HCT116 (cell line): Measurements from ENCODE around the gene AMER3. TPM values are rescaled to one million over a fixed set of nuclear protein-coding genes. Genes with fewer than 3 reads are reported as not detected.

Source experiments
- ATAC-seq: fragments of 200-7000 bp; cut with Tn5 transposase; 2 replicates; pipeline ENCODE4 v1.9.1; 2020; ENCODE audit warnings: mild to moderate bottlenecking, moderate library complexity
- BruUV-seq: library from RNA; stranded (reverse); fragments of 400-500 nt; replicated peaks from 2 replicates; lab custom pipeline; 2021; lab: Mats Ljungman, UMichigan
- CTCF ChIA-PET: fragments of 300-600 bp; sonication (Branson Sonifier 250); formaldehyde crosslinking; loops from one replicate; lab custom pipeline; 2021; ENCODE audit warnings: antibody characterized with exemption; lab: Charles Lee
- POLR2A ChIA-PET: fragments of 300-600, 350-600 bp; sonication (Branson Sonifier 250); formaldehyde crosslinking; loops from one replicate; lab custom pipeline; 2021; ENCODE audit warnings: antibody characterized with exemption; lab: Charles Lee
- RAD21 ChIA-PET, 2 experiments: fragments of 300-600 bp; sonication (Branson Sonifier 250); formaldehyde crosslinking; loops; one replicate each; lab custom pipeline; 2023; ENCODE audit warnings: low total read pairs in 2 of 2; ENCODE audit not compliant: uncharacterized antibody in 2 of 2, unreplicated experiment in 2 of 2, low non-redundant PET in 1 of 2; lab: Charles Lee
- DNase-seq: peaks from one replicate; pipeline ENCODE4 v3.0.0-alpha.2; 2010; ENCODE audit warnings: low read depth, low spot score
- H2AFZ ChIP-seq: fragments of 200-600 bp; shearing (Covaris generic), sonication (generic); 2 replicates; pipeline ENCODE4 v1.6.1; 2017; ENCODE audit warnings: low read depth, mixed run types, mixed read lengths, antibody characterized with exemption, low read length; ENCODE audit not compliant: poor library complexity, severe bottlenecking
- H3K27ac ChIP-seq: 2 replicates; pipeline ENCODE4 v1.5.1; 2012; ENCODE audit warnings: low read depth, low read length
- H3K27me3 ChIP-seq: fragments of 200-600 bp; sonication (generic); 2 replicates; pipeline ENCODE4 v1.6.1; 2016; ENCODE audit warnings: mixed run types, low read length, mixed read lengths; ENCODE audit not compliant: insufficient read depth
- H3K36me3 ChIP-seq, 2 experiments: fragments of 200-500 bp in 1 of 2; fragments of 200-600 bp in 1 of 2; sonication (Bioruptor generic) in 1 of 2; sonication (generic) in 1 of 2; 2 replicates each; pipeline versions ENCODE4 v1.5.1 to v1.6.1; 2014 to 2016; ENCODE audit warnings: low read length in 2 of 2, inconsistent platforms in 1 of 2, mixed read lengths in 1 of 2, mixed run types in 1 of 2; ENCODE audit not compliant: insufficient read depth in 2 of 2, control insufficient read depth in 1 of 2
- H3K4me1 ChIP-seq, 2 experiments: fragments of 200-600 bp in 1 of 2; sonication (generic) in 1 of 2; 2 replicates each; pipeline versions ENCODE4 v1.5.1 to v1.6.1; 2012 to 2017; ENCODE audit warnings: low read length in 2 of 2, inconsistent platforms in 1 of 2, mild to moderate bottlenecking in 1 of 2, mixed read lengths in 1 of 2, mixed run types in 1 of 2, moderate library complexity in 1 of 2; ENCODE audit not compliant: insufficient read depth in 2 of 2, control insufficient read depth in 1 of 2
- H3K4me2 ChIP-seq: fragments of 200-600 bp; sonication (generic); 2 replicates; pipeline ENCODE4 v1.6.1; 2017; ENCODE audit warnings: mixed run types, low read length, mixed read lengths
- H3K4me3 ChIP-seq, 2 experiments: fragments of 200-600 bp in 1 of 2; sonication (generic) in 1 of 2; replicated peaks in 1 of 2; 2 replicates each; pipeline ENCODE4 v1.5.1; 2011 to 2016; ENCODE audit warnings: low read length in 2 of 2, control low read depth in 1 of 2, low read depth in 1 of 2, mild to moderate bottlenecking in 1 of 2, mixed read lengths in 1 of 2, mixed run types in 1 of 2
- H3K79me2 ChIP-seq: fragments of 200-600 bp; sonication (generic); 2 replicates; pipeline ENCODE4 v1.6.1; 2017; ENCODE audit warnings: mild to moderate bottlenecking, mixed run types, low read length, moderate library complexity, mixed read lengths; ENCODE audit not compliant: insufficient read depth
- H3K9ac ChIP-seq: fragments of 200-600 bp; sonication (generic); 2 replicates; pipeline ENCODE4 v1.6.1; 2016; ENCODE audit warnings: low read length, mixed read lengths
- H3K9me2 ChIP-seq: fragments of 200-600 bp; sonication (generic), shearing (Covaris generic); 2 replicates; pipeline ENCODE4 v1.6.1; 2017; ENCODE audit warnings: mixed run types, mild to moderate bottlenecking, moderate library complexity; ENCODE audit not compliant: insufficient read depth
- H3K9me3 ChIP-seq, 2 experiments: fragments of 200-500 bp in 1 of 2; fragments of 200-600 bp in 1 of 2; sonication (Bioruptor generic) in 1 of 2; sonication (generic) in 1 of 2; 2 replicates each; pipeline ENCODE4 v1.6.1; 2014 to 2017; ENCODE audit warnings: low read length in 2 of 2, mixed read lengths in 2 of 2, inconsistent platforms in 1 of 2, low read depth in 1 of 2, mild to moderate bottlenecking in 1 of 2, mixed run types in 1 of 2, moderate library complexity in 1 of 2; ENCODE audit not compliant: control insufficient read depth in 1 of 2, insufficient read depth in 1 of 2
- H4K20me1 ChIP-seq: fragments of 200-600 bp; sonication (generic), shearing (Covaris generic); 2 replicates; pipeline ENCODE4 v1.6.1; 2017; ENCODE audit warnings: mixed run types, mild to moderate bottlenecking, moderate library complexity; ENCODE audit not compliant: insufficient read depth
- ATF3 ChIP-seq: IDR thresholded peaks from 2 replicates; pipeline ENCODE4 v1.6.1; 2012
- CBX3 ChIP-seq: IDR thresholded peaks from 2 replicates; pipeline ENCODE4 v1.6.1; 2012; ENCODE audit warnings: low read depth
- CEBPB ChIP-seq: IDR thresholded peaks from 2 replicates; pipeline ENCODE4 v1.6.1; 2012; ENCODE audit warnings: low read depth
- ELF1 ChIP-seq: IDR thresholded peaks from 2 replicates; pipeline ENCODE4 v1.6.1; 2012; ENCODE audit warnings: low read depth, borderline replicate concordance
- POLR2A ChIP-seq: IDR thresholded peaks from 2 replicates; pipeline ENCODE4 v1.7.0; 2011; ENCODE audit warnings: borderline replicate concordance; ENCODE audit not compliant: insufficient read depth, insufficient read length; ENCODE audit errors: extremely low read depth
- RAD21 ChIP-seq: IDR thresholded peaks from 2 replicates; pipeline ENCODE4 v1.6.1; 2012; ENCODE audit warnings: low read depth, mild to moderate bottlenecking
- SRF ChIP-seq: IDR thresholded peaks from 2 replicates; pipeline ENCODE4 v1.6.1; 2012; ENCODE audit warnings: low read depth
- ZBTB33 ChIP-seq: IDR thresholded peaks from 2 replicates; pipeline ENCODE4 v1.6.1; 2011; ENCODE audit warnings: mild to moderate bottlenecking, low read length, moderate library complexity; ENCODE audit not compliant: insufficient replicate concordance; ENCODE audit errors: extremely low read depth
- ZNF274 ChIP-seq: fragments of 200-500 bp; sonication (Bioruptor generic); IDR thresholded peaks from 2 replicates; pipeline ENCODE4 v1.6.1; 2014; ENCODE audit warnings: mild to moderate bottlenecking, low read depth, low read length, inconsistent platforms
- intact Hi-C: fragments of 100-400 bp; cut with micrococcal nuclease; formaldehyde crosslinking; loops from 2 replicates; pipeline ENCODE4 v1.10.0; 2022
- total RNA-seq: library from RNA; stranded (reverse); gene quantifications from one replicate; pipeline ENCODE4 v1.2.1, GENCODE V29; 2021; ENCODE audit not compliant: unreplicated experiment

The AMER3 gene
- total RNA-seq, 1 experiment from 2014 or later, result not detected

- TF ChIP-seq RAD21 (no peak), ATF3 (no peak), SRF (no peak), CBX3 (no peak), ZBTB33 (no peak), ZNF274 (no peak), ELF1 (no peak), POLR2A (no peak), CEBPB (no peak)
- Histone ChIP-seq H3K27me3 (no peaks in the 10 kb centered on the region), H3K27ac (no peak overlapping the region), H3K4me2 (no peak overlapping the region), H3K4me1 (peaks cover 0 to 4% of the 10 kb centered on the region in 2 experiments; a peak in 1 of 4 replicates), H3K9ac (no peak overlapping the region), H3K4me3 (no peak overlapping the region), H3K9me3 (no peaks in the 10 kb centered on the region), H2AFZ (no peak overlapping the region), H3K36me3 (no peaks in the 10 kb centered on the region), H3K9me2 (no peaks in the 10 kb centered on the region), H4K20me1 (no peaks in the 10 kb centered on the region), H3K79me2 (no peaks in the 10 kb centered on the region)
- no peak for ATAC-seq
- CTCF ChIA-PET, result no interaction called here
- no TSS peak for BruUV-seq
- RAD21 ChIA-PET, result no interaction called here
- POLR2A ChIA-PET, result no interaction called here
- intact Hi-C loops, result no loop called here
- DNase-seq, result no peak
These were observed 10.7 kb downstream of the AMER3 start for GRCh38 chr2:130766037-130766436.
